GM21526 (cell line): ENCODE data around the gene ASXL1.
"Not testable (repeated sequence)": the region's sequence is repeated elsewhere in the genome, so short reads cannot be mapped to it uniquely, and the experiment has no call there.

Experiments used
- ATAC-seq: cut with Tn5 transposase; IDR thresholded peaks from one replicate; pipeline ENCODE4 v1.9.1; 2021; ENCODE audit warnings: moderate library complexity; ENCODE audit not compliant: unreplicated experiment, low FRiP score

ASXL1 gene

DNA sequence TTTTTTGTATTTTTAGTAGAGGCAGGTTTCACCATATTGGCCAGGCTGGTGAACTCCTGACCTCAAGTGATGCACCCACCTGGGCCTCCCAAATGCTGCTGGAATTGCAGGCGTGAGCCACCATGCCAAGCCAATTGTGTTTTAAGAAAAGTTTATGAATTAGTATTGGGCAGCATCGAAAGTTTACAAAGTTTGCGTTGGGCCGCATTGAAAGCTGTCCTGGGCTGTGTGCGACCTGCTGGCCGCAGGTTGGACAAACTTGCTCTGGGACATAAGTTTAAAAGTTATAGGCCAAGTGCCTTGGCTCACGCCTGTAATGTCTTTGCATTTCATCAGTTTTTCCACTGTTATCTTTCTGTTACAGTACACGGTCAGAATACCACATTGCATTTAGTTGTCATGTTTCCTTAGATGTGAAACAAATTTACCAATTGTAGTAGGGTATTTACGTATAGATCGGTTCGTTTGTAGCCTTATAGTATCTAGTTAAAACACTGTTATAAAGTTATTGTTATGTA lies 39.5 kb downstream of the ASXL1 start:
- ATAC-seq, result no peak

DNA sequence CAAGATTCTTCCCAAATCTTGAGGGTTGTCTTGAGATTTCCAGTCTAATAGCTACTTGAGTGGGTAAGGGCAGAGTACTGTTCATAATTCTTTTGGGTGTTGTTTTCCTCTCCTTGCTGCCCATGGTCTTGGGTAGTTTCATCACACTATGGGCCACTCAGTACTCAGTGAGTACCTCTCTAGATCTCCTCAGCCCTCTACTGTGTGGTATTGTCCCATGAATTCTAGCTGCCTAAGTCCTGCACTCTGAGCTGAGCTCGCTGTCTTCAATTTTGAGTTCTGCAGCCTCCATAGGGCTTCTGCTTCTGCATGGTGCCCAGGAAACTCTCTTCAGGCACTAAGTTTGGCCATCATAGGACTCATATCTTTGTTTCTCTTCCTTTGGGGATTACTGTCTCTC lies 42.3 kb downstream of the ASXL1 start:
- ATAC-seq, result no peak

DNA sequence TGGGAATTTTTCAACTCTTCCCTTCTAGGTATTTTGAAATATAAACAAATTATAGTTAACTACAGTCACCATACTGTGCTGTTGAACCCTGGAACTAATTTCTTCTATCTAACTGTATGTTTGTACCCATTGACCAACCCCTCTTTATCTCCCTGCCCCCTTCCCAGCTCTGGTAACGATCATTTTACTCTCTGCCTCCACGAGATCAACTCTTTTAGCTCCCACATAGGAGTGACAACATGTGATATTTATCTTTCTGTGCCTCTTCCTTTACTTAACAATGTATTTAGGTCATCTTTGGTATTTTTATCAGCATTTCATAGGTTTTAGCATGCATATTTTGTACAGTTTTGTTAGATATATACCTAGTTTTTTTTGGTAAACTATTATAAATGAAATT lies 45.9 kb downstream of the ASXL1 start:
- no peak for ATAC-seq

DNA sequence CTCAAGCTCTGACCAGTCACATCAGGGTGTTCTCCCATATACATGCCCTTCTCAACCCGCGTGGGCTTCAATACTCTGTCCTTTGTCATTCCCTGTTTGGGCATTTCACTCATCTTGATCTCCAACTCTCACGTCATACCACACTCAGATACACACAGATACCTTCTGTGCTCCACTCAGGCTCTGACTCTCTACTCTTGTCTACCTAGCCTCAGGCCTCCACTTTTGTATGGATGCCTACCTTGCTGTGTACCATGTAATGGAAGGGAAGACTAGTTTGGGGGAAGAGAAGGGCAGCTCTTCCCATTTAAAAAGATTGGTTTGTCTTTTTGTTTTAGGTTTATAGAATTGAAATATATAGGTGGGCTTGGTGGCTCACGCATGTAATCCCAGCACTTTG lies 48.6 kb downstream of the ASXL1 start:
- ATAC-seq, result no peak

DNA sequence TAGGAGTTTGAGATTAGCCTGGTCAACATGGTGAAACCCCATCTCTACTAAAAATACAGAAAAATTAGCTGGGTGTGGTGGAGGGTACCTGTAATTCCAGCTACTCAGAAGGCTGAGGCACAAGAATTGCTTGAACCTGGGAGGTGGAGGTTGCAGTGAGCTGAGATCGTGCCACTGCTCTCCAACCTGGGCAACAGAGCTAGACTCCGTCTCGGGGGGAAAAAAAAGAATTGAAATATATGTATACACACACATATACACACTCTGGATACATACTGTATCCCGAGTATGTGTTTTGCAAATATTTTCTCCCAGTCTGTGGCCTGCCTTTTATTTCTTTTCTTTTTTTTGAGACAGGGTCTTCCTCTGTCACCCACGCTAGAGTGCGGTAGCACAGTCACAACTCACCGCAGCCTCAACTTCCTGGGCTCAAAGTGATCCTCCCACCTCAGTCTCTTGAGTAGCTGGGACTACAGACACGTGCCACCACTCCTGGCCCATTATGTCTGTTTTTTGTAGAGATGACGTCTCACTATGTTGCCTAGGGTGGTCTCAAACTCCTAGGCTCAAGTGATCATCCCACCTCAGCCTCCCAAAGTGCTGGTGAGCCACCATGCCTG lies 49.1 kb downstream of the ASXL1 start:
- ATAC-seq, result not testable (repeated sequence)

DNA sequence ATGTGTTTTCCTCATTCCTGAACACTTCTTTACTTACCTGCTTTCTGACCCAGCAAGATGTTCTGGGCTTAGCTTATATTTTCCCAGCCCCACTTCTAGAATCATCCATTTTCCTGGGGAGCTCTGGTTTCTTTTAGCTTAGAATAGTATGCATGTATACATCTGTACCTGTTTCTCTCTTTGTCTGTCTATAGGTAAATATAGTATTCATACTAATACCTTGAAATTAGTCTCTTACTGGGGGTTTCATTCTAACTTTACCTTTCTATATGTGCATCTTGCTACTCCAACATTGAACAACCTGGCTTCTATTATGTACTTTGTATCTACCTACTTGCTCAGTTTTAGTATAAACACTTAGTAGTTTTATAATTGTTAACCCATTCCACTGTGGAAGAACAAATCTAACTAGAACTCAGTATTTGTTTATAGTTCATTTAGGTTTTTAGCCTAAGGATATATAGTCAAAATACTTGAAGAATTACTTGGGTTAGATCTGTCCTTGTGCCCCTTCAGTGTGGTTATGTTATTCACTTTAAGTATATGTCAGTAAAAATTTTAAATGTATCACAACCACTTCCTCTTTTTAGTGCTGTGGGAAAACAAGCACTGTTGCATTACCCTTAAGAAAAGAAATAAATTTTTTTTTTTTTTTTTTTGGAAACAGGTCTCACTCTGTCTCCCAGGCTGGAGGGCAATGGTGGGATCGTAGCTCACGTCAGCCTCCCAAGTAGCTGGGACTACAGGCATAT lies 54.0 kb downstream of the ASXL1 start:
- ATAC-seq, result no peak

DNA sequence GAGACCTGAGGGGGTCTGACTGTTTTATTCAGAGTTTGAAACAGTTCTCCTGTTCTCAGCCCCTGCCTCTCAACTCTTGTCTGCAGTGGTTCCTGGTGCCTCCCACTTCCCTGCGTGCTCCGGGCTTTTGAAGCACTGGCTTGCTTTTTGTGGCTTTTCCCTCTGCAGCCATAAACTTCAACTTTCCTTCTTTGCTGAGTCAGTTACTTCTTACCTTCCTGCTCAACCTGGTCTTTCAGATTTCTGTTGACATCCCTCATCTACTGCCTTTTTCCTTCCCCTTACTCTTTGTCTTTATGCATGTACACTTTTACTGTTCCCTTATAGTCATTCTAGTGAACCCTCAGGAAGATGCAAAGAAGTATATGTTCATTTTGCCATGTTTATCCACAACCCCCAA lies 57.4 kb downstream of the ASXL1 start:
- ATAC-seq, result no peak

DNA sequence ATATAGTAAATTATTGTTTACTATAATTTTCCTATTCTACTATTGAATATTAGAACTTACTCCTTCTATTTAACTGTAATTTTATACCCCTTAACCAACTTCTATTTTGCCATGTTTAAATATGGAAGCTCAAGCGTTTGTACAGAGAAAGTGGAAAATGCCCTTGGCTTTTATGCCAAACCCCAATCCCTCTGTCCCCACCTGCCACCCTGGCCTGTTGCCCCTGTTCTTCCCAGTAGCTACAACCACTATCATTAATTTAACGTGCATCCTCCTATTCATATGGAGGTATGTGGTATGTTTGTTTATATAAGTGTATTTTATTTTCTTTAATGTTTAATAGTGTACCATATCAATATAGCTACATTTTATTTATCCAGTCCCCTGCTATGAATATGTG lies 58.1 kb downstream of the ASXL1 start:
- ATAC-seq, result no peak

DNA sequence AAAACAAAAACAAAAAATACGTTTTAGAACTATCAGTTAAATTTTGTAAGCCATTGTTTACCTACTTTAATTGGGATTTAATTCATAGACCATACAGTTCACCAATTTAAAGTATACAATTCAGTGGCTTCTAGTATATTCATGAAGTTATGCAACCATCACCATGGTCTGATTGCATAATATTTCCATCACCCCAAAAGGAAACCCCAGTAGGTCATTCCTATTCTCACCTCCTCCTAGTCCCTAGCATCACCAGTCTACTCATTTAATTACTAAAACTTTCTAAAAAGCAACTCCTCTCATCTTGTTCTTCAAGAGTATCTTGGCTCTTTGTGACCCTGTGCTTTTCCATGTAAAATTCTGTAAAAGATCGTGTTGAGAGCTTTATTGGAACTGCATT lies 60.2 kb downstream of the ASXL1 start:
- no peak for ATAC-seq

DNA sequence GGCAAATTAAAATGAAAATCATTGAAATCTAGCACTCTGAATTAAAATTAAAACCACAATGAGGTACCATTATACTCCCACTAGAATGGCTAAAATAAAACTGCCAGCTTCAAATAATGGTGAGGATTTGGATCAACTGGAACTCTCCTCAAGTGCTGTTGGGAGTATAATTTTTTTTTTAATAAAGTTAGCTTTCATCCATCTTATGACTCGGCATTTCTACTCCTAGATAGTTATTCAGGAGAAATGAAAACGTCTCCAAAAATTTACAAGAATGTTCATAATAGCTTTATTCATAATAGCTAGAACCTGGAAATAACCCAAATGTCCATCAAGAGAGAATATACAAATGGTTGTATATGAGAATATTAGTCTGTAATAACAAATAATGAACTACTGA lies 63.2 kb downstream of the ASXL1 start:
- ATAC-seq, result no peak

DNA sequence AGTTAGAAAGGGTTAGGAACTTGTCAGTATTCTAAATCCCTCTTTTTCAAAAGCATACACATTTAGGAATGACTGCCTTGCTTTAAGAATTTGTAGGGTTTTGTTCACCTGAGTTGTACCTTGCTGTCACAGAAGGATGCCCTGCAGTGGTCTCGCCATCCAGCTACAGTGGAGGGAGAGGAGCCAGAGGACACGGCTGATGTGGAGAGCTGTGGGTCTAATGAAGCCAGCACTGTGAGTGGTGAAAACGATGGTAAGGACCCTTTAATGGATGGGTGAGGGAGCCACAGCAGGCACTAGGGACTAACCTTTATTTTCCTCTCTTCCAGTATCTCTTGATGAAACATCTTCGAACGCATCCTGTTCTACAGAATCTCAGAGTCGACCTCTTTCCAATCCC lies 69.9 kb downstream of the ASXL1 start:
- ATAC-seq, result no peak

DNA sequence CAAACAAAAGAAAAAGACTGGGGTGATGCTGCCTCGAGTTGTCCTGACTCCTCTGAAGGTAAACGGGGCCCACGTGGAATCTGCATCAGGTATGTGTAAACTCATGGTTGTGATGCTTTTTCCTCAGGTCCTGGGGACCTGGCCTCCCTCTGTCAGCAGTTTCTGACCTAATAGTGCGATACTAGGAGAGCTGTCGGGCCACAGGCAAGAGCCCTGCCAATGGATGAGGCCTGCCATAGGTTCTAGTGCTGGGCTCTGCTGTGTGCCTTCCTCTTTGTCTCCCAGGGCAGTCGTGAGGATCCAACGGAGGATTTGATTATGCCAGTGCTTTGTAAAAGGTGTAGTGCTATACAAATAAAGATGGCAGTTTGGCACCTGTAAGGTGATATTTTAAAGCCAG lies 71.2 kb downstream of the ASXL1 start:
- ATAC-seq, result no peak

DNA sequence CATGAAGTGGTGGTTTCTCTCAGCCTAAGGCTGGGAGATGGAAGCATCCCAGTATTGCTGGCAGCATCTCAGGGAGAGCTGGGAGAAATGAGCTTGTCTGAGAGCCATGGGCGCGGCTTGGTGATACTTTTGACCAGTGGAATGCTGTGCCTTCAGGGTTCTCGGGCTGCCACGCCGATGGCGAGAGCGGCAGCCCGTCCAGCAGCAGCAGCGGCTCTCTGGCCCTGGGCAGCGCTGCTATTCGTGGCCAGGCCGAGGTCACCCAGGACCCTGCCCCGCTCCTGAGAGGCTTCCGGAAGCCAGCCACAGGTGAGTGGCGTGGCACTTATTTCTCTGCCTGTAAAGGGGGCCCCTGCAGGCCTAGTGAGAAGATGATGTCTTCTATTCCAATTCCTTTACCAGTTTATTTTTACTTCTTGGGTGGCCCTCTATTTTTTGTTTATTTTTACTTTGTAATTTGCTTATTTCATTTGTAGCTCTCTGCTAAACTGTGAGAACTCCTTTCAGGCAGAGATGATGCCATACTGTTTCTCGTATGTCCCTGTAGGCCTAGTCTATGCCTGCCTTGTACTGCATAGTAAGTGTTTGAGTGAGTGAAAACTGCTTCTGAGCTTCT lies 71.7 kb downstream of the ASXL1 start:
- no peak for ATAC-seq

DNA sequence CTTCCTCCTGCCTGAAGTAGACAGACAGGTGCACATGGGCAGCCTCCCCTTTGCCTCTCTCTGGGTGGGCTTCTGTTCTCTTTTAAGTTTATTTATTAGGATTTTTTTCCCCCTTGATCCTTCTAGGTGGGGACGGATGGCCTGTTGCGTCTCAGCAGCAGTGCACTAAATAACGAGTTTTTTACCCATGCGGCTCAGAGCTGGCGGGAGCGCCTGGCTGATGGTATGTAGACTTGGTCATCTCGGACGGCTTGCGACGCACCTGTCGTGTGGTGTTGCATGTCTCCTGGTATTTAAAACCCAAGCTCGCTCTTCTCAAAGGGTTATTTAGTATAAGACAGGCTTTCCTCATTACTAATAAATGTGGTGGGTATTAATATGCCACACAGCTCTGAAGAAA lies 73.3 kb downstream of the ASXL1 start:
- ATAC-seq, result no peak

DNA sequence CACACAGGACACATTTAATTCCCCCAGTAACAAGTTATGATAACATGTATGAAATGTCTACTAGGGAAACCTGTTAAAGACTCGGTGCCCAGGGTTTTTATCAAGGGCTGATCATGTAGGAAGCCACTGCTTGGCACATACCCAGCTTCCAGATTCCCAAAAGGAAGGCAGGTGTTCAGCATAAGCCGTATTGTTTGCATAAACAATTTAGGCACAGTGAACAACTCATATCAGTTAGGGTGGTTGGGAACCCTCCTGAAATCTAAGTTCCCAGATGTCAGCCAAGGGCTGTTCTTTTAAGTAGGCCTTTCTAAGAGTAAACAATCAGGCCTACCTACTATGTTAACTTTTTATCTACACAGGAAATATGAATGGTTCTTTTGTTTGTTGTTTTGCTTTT lies 74.1 kb downstream of the ASXL1 start:
- no peak for ATAC-seq

DNA sequence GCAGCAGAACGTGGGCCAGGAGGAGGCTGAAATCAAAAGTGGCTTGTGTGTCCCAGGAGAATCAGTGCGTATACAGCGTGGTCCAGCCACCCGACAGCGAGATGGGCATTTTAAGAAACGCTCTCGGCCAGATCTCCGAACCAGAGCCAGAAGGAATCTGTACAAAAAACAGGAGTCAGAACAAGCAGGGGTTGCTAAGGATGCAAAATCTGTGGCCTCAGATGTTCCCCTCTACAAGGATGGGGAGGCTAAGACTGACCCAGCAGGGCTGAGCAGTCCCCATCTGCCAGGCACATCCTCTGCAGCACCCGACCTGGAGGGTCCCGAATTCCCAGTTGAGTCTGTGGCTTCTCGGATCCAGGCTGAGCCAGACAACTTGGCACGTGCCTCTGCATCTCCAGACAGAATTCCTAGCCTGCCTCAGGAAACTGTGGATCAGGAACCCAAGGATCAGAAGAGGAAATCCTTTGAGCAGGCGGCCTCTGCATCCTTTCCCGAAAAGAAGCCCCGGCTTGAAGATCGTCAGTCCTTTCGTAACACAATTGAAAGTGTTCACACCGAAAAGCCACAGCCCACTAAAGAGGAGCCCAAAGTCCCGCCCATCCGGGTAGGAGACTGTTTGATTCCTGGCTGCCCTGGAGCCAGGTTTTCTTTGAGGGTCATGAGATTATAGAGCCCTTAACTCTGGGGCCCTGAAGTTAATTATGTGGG lies 75.3 kb downstream of the ASXL1 start:
- ATAC-seq, result no peak

DNA sequence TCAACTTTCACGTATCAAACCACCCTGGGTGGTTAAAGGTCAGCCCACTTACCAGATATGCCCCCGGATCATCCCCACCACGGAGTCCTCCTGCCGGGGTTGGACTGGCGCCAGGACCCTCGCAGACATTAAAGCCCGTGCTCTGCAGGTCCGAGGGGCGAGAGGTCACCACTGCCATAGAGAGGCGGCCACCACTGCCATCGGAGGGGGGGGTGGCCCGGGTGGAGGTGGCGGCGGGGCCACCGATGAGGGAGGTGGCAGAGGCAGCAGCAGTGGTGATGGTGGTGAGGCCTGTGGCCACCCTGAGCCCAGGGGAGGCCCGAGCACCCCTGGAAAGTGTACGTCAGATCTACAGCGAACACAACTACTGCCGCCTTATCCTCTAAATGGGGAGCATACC lies 76.3 kb downstream of the ASXL1 start:
- no peak for ATAC-seq

DNA sequence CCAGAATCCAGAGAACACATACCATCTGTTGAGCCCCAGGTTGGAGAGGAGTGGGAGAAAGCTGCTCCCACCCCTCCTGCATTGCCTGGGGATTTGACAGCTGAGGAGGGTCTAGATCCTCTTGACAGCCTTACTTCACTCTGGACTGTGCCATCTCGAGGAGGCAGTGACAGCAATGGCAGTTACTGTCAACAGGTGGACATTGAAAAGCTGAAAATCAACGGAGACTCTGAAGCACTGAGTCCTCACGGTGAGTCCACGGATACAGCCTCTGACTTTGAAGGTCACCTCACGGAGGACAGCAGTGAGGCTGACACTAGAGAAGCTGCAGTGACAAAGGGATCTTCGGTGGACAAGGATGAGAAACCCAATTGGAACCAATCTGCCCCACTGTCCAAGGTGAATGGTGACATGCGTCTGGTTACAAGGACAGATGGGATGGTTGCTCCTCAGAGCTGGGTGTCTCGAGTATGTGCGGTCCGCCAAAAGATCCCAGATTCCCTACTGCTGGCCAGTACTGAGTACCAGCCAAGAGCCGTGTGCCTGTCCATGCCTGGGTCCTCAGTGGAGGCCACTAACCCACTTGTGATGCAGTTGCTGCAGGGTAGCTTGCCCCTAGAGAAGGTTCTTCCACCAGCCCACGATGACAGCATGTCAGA lies 77.4 kb downstream of the ASXL1 start:
- ATAC-seq, result no peak

DNA sequence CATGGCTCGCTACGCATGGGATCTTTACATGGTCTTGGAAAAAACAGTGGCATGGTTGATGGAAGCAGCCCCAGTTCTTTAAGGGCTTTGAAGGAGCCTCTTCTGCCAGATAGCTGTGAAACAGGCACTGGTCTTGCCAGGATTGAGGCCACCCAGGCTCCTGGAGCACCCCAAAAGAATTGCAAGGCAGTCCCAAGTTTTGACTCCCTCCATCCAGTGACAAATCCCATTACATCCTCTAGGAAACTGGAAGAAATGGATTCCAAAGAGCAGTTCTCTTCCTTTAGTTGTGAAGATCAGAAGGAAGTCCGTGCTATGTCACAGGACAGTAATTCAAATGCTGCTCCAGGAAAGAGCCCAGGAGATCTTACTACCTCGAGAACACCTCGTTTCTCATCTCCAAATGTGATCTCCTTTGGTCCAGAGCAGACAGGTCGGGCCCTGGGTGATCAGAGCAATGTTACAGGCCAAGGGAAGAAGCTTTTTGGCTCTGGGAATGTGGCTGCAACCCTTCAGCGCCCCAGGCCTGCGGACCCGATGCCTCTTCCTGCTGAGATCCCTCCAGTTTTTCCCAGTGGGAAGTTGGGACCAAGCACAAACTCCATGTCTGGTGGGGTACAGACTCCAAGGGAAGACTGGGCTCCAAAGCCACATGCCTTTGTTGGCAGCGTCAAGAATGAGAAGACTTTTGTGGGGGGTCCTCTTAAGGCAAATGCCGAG lies 78.2 kb downstream of the ASXL1 start:
- ATAC-seq, result no peak

DNA sequence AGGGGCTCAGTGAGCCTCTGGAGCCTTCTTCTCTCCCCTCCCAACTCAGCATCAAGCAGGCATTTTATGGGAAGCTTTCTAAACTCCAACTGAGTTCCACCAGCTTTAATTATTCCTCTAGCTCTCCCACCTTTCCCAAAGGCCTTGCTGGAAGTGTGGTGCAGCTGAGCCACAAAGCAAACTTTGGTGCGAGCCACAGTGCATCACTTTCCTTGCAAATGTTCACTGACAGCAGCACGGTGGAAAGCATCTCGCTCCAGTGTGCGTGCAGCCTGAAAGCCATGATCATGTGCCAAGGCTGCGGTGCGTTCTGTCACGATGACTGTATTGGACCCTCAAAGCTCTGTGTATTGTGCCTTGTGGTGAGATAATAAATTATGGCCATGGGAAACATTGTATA lies 78.8 kb downstream of the ASXL1 start:
- no peak for ATAC-seq
